AG04449 (cell line): ENCODE data around the gene GZMM.
A peak's percentile ranks its signal among the peaks of the same experiment; 100 is the strongest.

Experiments
- CTCF ChIA-PET: fragments of 350-600 bp; formaldehyde crosslinking; extraction: SDS; loops from one replicate; lab custom pipeline; 2021; ENCODE audit warnings: antibody characterized with exemption; lab: Yijun Ruan, JAX
- POLR2A ChIA-PET: fragments of 400-600, 350-600 bp; formaldehyde crosslinking; extraction: SDS; loops from one replicate; lab custom pipeline; 2020; ENCODE audit warnings: antibody characterized with exemption, inconsistent platforms; lab: Yijun Ruan, JAX
- DNase-seq: peaks from one replicate; pipeline ENCODE4 v3.0.0-alpha.2; 2010; ENCODE audit warnings: low read depth, low spot score
- H3K4me3 ChIP-seq: 2 replicates; pipeline ENCODE4 v1.5.1; 2011; ENCODE audit warnings: low read depth, mild to moderate bottlenecking, control low read depth, low read length
- TF ChIP-seq, protein P1 (sequence below): IDR thresholded peaks from one replicate; pipeline ENCODE4 v1.5.1; 2011; ENCODE audit warnings: mild to moderate bottlenecking, moderate library complexity, low read length, control low read depth, inconsistent platforms; ENCODE audit not compliant: insufficient read depth; ENCODE audit errors: missing control alignments

Gene GZMM

GRCh38 chr19:504616-505015, 39.2 kb upstream of the GZMM start:
- TF ChIP-seq, protein P1, sequence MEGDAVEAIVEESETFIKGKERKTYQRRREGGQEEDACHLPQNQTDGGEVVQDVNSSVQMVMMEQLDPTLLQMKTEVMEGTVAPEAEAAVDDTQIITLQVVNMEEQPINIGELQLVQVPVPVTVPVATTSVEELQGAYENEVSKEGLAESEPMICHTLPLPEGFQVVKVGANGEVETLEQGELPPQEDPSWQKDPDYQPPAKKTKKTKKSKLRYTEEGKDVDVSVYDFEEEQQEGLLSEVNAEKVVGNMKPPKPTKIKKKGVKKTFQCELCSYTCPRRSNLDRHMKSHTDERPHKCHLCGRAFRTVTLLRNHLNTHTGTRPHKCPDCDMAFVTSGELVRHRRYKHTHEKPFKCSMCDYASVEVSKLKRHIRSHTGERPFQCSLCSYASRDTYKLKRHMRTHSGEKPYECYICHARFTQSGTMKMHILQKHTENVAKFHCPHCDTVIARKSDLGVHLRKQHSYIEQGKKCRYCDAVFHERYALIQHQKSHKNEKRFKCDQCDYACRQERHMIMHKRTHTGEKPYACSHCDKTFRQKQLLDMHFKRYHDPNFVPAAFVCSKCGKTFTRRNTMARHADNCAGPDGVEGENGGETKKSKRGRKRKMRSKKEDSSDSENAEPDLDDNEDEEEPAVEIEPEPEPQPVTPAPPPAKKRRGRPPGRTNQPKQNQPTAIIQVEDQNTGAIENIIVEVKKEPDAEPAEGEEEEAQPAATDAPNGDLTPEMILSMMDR, result no peak
- H3K4me3 ChIP-seq, result no peak overlapping the region
- ChIA-PET CTCF (interaction anchor here (0.6 to 5.6 kb wide), 4 partner anchors 11 to 1933 kb away, joined by 3 to 88 read pairs (median 3); partner anchors contain the start of gene MADCAM1), POLR2A (no interaction called here)
- no peak for DNase-seq

- POLR2A ChIA-PET, result interaction anchor here (0.7 to 1.3 kb wide), 2 partner anchors 16 to 18 kb away, joined by 3 to 12 read pairs; no protein-coding TSS in a partner anchor
- TF ChIP-seq, protein P1, result peak; percentile 100
- peak overlapping the region; percentile 95 for H3K4me3 ChIP-seq
- CTCF ChIA-PET, result interaction anchor here (0.9 to 5.6 kb wide), 25 partner anchors 9 to 239 kb away, joined by 3 to 88 read pairs (median 5); partner anchors contain the start of genes CDC34 and MADCAM1
- DNase-seq, result peak; percentile 100
These were observed 37.2 kb upstream of the GZMM start for GRCh38 chr19:506404-507285.

- ChIA-PET CTCF (interaction anchor here (0.9 to 5.6 kb wide), 20 partner anchors 8 to 240 kb away, joined by 3 to 88 read pairs (median 6); partner anchors contain the start of genes CDC34 and MADCAM1), POLR2A (interaction anchor here (1.3 kb wide), 1 partner anchor 19 kb away, joined by 12 read pairs; no protein-coding TSS in a partner anchor)
- H3K4me3 ChIP-seq, result peak within 1 kb of the TSS; percentile 95
- TF ChIP-seq, protein P1, result no peak
- no peak for DNase-seq
These were observed 36.3 kb upstream of the GZMM start, which contains the start of gene TPGS1 for GRCh38 chr19:507286-508203. TPGS1 (plus strand) TSS chr19:507497; CDS start chr19:507507, 10 bp downstream.

DNA sequence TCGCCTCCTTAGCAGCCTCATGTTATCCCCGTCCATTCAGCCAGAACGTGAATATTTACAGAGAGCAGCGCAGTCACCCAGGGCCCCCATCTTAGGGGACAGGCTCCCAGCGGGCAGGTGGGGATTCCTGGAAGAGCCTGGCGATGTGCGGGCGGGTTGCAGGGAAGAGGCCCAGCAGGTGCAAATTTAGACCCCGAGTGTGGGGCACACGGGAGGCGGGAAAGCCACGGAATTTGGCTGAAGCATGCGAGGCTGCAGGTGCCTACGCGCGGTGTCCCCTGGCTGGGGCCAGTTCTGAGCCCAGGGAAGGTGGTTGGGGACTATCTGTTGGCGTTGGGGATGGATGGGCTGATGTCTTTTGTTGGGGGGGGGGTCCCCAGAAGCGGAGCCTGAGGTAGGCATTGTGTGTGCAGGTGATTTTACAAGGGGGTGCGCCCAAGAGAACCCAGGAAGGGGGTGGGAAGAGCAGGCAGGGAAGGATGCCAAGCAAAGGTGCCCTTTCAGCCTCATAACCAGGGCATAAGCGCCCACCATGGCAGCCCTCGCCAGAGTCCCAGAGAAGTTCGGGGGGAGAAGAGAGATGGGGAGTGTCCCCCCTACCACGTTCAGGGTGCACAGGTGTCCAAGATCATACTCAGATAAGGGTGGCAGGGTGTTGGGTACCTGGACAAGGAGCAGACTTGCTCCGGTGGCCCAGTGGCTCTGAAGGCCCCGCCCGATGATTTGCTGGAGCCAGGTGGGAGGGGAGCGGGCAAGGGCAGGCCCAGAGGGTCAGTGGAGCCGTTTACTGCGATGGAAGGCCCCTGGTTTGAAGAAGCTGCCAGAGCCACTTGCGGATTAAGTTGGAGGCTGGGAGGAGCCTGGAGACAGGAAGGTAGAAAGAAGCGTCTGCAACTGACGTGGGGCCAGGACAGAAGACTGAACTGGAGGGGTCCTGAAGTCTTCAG, 35.4 kb upstream of the GZMM start:
- DNase-seq, result no peak
- CTCF ChIA-PET, result interaction anchor here (1.0 to 5.3 kb wide), 3 partner anchors 12 to 215 kb away, joined by 3 to 113 read pairs (median 63); partner anchors contain the start of gene CDC34
- peak overlapping the region; percentile 95 for H3K4me3 ChIP-seq
- TF ChIP-seq, protein P1, result no peak
- POLR2A ChIA-PET, result interaction anchor here (0.6 kb wide), 1 partner anchor 14 kb away, joined by 3 read pairs; no protein-coding TSS in a partner anchor

DNA sequence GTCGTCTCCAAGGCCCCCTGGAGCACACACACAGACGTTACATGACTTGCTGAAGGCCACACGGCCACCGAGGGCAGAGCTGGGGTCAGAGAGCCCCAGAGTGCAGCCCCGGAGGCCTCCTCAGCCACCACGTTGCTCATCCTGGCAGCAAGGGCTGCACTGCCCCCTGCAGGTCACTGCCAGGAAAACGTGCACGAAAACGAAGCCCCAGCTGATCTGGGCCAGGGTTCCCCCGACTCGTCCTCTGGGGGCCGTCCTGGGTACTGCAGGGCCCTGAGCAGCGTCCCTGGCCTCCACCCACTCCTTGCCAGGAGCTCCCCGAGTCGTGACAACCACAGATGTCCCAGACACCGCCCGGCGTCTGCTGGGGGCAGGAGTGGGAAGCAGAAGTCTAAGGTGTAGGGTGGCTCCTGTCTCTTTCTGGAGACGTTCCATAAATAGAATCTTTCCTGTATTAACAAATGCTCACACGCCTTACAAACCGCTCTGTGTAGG, 33.2 kb upstream of the GZMM start:
- POLR2A ChIA-PET, result interaction anchor here (1.0 to 1.3 kb wide), 3 partner anchors 10 to 22 kb away, joined by 3 to 7 read pairs (median 3); partner anchors contain the start of gene CDC34
- H3K4me3 ChIP-seq, result peak overlapping the region; percentile 27
- TF ChIP-seq, protein P1, result peak; percentile 98
- DNase-seq, result peak; percentile 44
- CTCF ChIA-PET, result interaction anchor here (0.7 to 5.3 kb wide), 23 partner anchors 10 to 242 kb away, joined by 3 to 113 read pairs (median 4); partner anchors contain the start of genes CDC34 and MADCAM1
